ENCODE results near the gene WDR20.

DNA sequence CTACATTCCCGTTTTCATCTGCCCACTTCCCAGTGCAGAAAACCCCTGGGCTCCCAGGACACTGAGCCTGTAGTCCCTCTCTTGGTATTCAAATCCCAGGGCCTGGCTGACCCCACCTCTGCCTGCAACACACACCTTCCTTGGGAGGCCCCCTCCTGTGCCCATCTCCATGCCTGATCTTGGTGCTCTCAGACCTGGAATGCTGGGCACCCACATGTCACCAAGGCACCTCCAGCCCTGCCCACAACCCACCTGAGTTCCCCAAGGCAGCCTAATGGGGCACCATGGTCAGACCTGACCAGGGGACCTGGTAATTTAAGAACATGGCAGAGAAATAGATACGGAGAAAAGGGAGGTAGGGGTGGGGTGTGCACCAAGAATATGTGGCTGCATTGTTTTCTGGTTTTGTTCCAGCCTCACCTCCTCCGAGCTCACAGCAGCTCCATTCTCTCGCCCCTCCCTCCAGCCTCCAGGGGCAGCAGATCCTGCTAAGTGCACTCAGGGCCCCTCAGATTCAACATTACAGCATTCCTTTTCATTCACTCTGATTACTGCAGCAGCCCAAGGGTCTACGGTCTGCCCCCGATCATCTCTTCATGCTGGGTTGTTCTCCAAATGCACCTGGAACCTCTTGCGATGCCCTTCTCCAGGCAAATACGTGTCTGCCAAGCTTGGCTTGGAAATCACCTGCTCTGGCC is 43.7 kb upstream of the WDR20 start:
- TF ChIP-seq, protein P1, sequence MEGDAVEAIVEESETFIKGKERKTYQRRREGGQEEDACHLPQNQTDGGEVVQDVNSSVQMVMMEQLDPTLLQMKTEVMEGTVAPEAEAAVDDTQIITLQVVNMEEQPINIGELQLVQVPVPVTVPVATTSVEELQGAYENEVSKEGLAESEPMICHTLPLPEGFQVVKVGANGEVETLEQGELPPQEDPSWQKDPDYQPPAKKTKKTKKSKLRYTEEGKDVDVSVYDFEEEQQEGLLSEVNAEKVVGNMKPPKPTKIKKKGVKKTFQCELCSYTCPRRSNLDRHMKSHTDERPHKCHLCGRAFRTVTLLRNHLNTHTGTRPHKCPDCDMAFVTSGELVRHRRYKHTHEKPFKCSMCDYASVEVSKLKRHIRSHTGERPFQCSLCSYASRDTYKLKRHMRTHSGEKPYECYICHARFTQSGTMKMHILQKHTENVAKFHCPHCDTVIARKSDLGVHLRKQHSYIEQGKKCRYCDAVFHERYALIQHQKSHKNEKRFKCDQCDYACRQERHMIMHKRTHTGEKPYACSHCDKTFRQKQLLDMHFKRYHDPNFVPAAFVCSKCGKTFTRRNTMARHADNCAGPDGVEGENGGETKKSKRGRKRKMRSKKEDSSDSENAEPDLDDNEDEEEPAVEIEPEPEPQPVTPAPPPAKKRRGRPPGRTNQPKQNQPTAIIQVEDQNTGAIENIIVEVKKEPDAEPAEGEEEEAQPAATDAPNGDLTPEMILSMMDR (IDR thresholded peaks at IDR 0.05; ENCODE audit: low read depth, low read length, poor library complexity, severe bottlenecking), result no peak
- no peak for TF ChIP-seq EZH2phosphoT487 (IDR thresholded peaks at IDR 0.05; ENCODE audit: borderline replicate concordance, low read length)
